ENCODE measurements around the gene PRKN.
"Not testable (repeated sequence)": the region's sequence is repeated elsewhere in the genome, so short reads cannot be mapped to it uniquely, and the experiment has no call there.

The PRKN gene

GRCh38 chr6:161889324-161889723 is 838.2 kb downstream of the PRKN start:
- TF ChIP-seq CTCF (IDR thresholded peaks at IDR 0.05; ENCODE audit: poor library complexity, severe bottlenecking): no peak
- DNase-seq (ENCODE audit: low spot score) (no peak), ATAC-seq (ENCODE audit: low read depth) (no peak)
- no peaks in the 10 kb centered on the region for H3K4me1 ChIP-seq (ENCODE audit: insufficient read depth, poor library complexity, severe bottlenecking)
- H3K36me3 ChIP-seq (ENCODE audit: low read depth): no peaks in the 10 kb centered on the region
- H3K4me3 ChIP-seq (ENCODE audit: severe bottlenecking): no peak overlapping the region
- peaks cover 8% of the 10 kb centered on the region for H3K27me3 ChIP-seq (ENCODE audit: insufficient read depth, poor library complexity, severe bottlenecking)
- H3K9me3 ChIP-seq (ENCODE audit: severe bottlenecking): no peaks in the 10 kb centered on the region
- H3K27ac ChIP-seq (ENCODE audit: poor library complexity, severe bottlenecking): no peak overlapping the region

GRCh38 chr6:161886545-161886944 is 841.0 kb downstream of the PRKN start:
- not testable (repeated sequence) for H3K4me1 ChIP-seq (ENCODE audit: insufficient read depth, poor library complexity, severe bottlenecking); DNase-seq (ENCODE audit: low spot score); H3K4me3 ChIP-seq (ENCODE audit: severe bottlenecking); ATAC-seq (ENCODE audit: low read depth); H3K27me3 ChIP-seq (ENCODE audit: insufficient read depth, poor library complexity, severe bottlenecking); H3K36me3 ChIP-seq (ENCODE audit: low read depth); H3K9me3 ChIP-seq (ENCODE audit: severe bottlenecking); H3K27ac ChIP-seq (ENCODE audit: poor library complexity, severe bottlenecking)

GRCh38 chr6:161884782-161885181 is 842.8 kb downstream of the PRKN start:
- no peaks in the 10 kb centered on the region for H3K27me3 ChIP-seq (ENCODE audit: insufficient read depth, poor library complexity, severe bottlenecking)
- no peaks in the 10 kb centered on the region for H3K4me1 ChIP-seq (ENCODE audit: insufficient read depth, poor library complexity, severe bottlenecking)
- no peak overlapping the region for H3K27ac ChIP-seq (ENCODE audit: poor library complexity, severe bottlenecking)
- no peak for DNase-seq (ENCODE audit: low spot score)
- H3K4me3 ChIP-seq (ENCODE audit: severe bottlenecking): no peak overlapping the region
- H3K36me3 ChIP-seq (ENCODE audit: low read depth): no peaks in the 10 kb centered on the region
- TF ChIP-seq CTCF (IDR thresholded peaks at IDR 0.05; ENCODE audit: poor library complexity, severe bottlenecking): no peak
- H3K9me3 ChIP-seq (ENCODE audit: severe bottlenecking): no peaks in the 10 kb centered on the region
- ATAC-seq (ENCODE audit: low read depth): no peak

- Histone ChIP-seq H3K36me3 (ENCODE audit: low read depth) (no peaks in the 10 kb centered on the region), H3K4me1 (ENCODE audit: insufficient read depth, poor library complexity, severe bottlenecking) (no peaks in the 10 kb centered on the region), H3K27ac (ENCODE audit: poor library complexity, severe bottlenecking) (no peak overlapping the region), H3K27me3 (ENCODE audit: insufficient read depth, poor library complexity, severe bottlenecking) (no peaks in the 10 kb centered on the region), H3K4me3 (ENCODE audit: severe bottlenecking) (no peak overlapping the region), H3K9me3 (ENCODE audit: severe bottlenecking) (no peaks in the 10 kb centered on the region)
- DNase-seq (ENCODE audit: low spot score) (no peak), ATAC-seq (ENCODE audit: low read depth) (no peak)
- TF ChIP-seq CTCF (IDR thresholded peaks at IDR 0.05; ENCODE audit: poor library complexity, severe bottlenecking): no peak
Measured at GRCh38 chr6:161882196-161882765, 845.3 kb downstream of the PRKN start.

- Histone ChIP-seq H3K36me3 (ENCODE audit: low read depth) (no peaks in the 10 kb centered on the region), H3K27me3 (ENCODE audit: insufficient read depth, poor library complexity, severe bottlenecking) (no peaks in the 10 kb centered on the region), H3K4me3 (ENCODE audit: severe bottlenecking) (no peak overlapping the region), H3K4me1 (ENCODE audit: insufficient read depth, poor library complexity, severe bottlenecking) (no peaks in the 10 kb centered on the region), H3K27ac (ENCODE audit: poor library complexity, severe bottlenecking) (no peak overlapping the region), H3K9me3 (ENCODE audit: severe bottlenecking) (no peaks in the 10 kb centered on the region)
- DNase-seq (ENCODE audit: low spot score) (no peak), ATAC-seq (ENCODE audit: low read depth) (no peak)
- no peak for TF ChIP-seq CTCF (IDR thresholded peaks at IDR 0.05; ENCODE audit: poor library complexity, severe bottlenecking)
Measured at GRCh38 chr6:161880056-161880455, 847.5 kb downstream of the PRKN start.
